ENCODE results near the gene RYR2.

Gene RYR2

DNA sequence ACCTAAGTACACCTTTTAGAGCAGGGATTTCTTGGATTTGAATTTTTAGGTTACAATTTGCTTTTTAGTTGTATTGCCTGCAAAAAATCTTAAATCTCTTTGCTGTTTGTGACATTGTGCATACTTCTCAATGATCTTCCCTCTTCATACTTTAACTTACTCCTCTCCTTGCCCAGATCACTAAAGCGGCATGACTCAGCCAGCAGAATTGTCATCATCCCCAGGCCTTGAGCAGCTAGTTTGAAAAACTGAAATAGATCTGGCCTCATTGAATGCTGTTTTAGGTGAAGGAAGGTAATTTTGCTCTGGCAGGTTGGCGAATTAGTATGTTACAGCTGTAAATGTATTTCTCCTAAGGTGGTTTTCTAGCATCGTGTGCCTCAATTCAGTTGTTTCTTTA, 145.9 kb downstream of the RYR2 start:
- DNase-seq (ENCODE audit: low read depth in 2 of 2, low spot score in 1 of 2) = no peak

DNA sequence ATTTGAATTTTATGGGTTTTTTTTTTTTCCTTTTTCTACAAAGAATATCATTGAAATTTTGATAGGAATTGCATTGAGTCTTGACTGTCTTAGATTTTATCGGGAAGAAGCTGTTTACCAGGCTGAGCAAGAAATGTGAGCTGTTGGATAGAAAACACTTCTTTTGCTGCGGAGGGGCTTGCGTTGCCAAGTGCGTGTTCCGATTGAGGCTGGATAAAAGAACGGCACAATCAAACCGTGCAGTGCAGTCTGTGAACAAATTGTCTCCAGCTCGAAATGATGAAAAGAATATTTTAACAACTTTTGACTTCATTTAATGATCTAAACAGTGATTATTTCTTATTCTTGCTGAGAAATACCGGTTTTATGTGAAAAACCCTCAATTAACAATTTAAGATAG, 149.4 kb downstream of the RYR2 start:
- DNase-seq (ENCODE audit: low read depth in 2 of 2, low spot score in 1 of 2) = no peak

DNA sequence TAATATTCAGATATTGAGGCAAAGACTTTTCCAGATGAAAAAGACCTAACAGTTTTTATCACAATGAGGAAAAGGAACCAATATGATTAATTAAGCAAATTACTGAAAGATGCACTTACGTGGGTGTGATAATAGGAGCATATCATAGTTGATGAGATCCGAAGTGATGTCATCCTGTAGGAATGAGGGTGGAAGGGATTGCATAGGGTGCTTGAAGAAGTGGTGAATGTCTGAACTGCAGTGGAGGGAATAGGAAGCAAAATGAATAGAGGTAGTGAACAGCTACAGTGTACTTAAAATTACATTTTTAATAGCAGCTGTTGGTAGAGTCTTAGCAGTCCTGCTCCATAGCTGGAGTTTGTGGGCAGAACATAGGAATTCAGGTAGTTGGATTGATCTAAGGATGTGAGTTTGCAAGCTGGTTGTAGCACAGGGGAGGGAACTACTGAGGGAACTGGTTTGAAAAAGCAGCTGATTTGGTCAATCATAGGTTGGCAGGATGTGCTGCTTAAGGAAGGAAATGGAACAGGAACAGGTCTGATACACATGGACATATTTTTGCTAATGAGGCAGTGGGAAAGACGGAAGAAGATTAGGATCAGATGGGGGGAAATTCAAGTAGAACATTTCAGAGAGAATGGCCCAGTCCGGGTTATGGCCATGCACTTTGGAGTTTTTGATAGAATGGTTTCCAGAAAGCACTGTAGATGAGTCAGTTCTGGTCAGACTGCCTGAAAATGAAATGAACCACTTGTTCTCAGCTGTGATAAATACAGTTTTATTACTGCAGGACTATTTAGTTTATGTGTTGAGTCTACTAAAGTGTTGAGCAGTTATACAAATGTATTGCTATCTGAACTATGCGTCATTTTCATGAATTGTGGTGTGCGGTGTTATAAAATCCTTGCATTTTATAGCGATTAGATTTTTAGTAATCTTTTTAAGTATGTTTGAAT, 155.8 kb downstream of the RYR2 start:
- DNase-seq (ENCODE audit: low read depth in 2 of 2, low spot score in 1 of 2) = no peak

DNA sequence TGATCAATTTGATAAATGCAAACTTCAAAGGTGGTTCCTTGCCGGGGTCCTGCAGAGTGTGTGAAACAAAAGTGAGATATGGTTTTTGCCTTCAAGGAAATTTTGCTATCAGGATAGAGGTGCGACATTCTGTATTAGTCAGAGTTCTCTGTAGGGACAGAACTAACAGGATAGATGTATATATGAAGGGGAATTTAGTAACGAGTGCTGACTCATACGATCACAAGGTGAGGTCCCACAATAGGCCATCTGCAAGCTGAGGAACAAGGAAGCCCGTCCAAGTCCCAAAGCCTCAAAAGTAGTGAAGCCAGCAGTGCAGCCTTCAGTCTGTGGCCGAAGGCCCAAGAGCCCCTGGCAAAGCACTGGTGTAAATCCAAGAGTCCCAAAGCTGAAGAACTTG, 157.0 kb downstream of the RYR2 start:
- DNase-seq (ENCODE audit: low read depth in 2 of 2, low spot score in 1 of 2) = no peak

- no peak for DNase-seq (ENCODE audit: low read depth in 2 of 2, low spot score in 1 of 2)
Observed at GRCh38 chr1:237201155-237201554, 159.2 kb downstream of the RYR2 start.

GRCh38 chr1:237204841-237205240, 162.9 kb downstream of the RYR2 start:
- no peak for DNase-seq (ENCODE audit: low read depth in 2 of 2, low spot score in 1 of 2)

- no peak for DNase-seq (ENCODE audit: low read depth in 2 of 2, low spot score in 1 of 2)
Observed at GRCh38 chr1:237205400-237206064, 163.5 kb downstream of the RYR2 start.

DNA sequence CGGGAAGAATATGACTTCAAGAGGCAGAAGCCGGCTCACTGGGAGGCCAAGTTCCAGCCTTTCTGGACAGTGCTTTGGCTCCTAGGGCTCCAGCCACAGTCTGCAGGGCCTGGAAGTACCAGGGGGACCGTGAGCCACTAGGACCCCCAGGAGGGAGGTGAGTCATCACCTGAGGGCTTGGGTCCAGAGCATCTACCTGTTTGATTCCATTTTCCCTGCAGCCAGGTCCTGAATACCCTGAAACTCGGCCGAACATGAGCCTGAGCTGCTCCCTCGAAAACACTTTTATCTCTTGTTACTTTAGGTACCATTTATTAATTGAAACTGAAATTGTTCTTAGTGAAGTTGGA, 164.1 kb downstream of the RYR2 start:
- DNase-seq (ENCODE audit: low read depth in 2 of 2, low spot score in 1 of 2) = no peak

DNA sequence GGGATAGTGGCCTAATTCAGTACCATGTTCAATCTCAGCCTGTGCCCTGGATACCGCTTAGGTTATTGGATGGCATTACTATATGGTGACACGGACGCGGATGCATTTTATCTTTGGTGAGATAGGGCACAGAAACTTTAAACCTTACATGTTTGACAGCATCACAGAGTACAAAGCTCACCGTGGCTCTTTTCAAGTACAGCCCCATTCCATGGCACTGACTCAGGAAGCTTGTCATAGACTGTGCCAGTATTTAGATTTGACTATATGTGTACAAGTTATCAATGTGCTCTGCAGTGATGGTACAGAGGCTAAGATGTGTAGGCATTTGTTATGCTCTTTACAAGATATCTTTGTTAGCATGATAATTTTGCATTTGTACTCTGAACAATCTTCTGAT, 169.0 kb downstream of the RYR2 start:
- DNase-seq (ENCODE audit: low read depth in 2 of 2, low spot score in 1 of 2) = no peak

DNA sequence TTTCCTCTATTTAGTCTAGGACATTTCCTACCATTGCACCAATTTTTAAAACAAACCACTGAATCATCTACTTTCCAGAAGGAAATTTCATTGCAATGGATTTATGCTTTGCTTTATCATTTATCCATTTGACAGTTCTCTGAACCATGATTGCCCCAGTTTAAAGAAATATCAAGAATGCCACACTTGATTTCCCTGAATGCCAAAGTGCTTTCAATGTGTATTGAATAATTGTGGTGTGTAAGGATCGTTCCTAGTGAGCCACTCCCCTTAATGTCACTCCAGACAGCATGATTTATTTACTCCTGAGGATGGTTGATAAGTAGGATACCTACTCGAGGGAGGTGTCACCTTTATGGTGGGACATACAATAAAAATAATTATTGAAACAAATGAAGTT, 169.6 kb downstream of the RYR2 start:
- no peak for DNase-seq (ENCODE audit: low read depth in 2 of 2, low spot score in 1 of 2)

- DNase-seq (ENCODE audit: low read depth in 2 of 2, low spot score in 1 of 2) = no peak
Observed at GRCh38 chr1:237219751-237220642, 178.0 kb downstream of the RYR2 start.

- DNase-seq (ENCODE audit: low read depth in 2 of 2, low spot score in 1 of 2) = no peak
Observed at GRCh38 chr1:237223419-237223818, 181.4 kb downstream of the RYR2 start.

- no peak for DNase-seq (ENCODE audit: low read depth in 2 of 2, low spot score in 1 of 2)
Observed at GRCh38 chr1:237226177-237226944, 184.4 kb downstream of the RYR2 start.

DNA sequence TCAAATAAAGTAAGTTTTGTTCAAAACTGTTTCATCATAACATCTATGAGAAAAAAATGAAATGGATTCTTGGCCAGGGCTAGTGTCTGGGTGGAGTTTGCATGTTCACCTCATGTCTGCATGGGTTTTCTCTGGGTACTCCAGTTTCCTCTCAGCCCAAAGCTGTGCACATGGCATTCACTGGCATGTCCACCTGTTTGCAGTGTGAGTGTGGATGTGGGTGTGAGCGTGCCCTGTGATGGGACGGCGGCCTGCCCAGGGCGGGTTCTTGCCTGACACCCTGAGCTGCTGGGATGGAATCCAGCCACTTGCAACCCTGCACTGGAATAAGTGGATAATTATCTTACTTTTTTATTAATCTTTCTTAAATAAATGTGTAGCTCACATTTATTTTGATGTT, 185.5 kb downstream of the RYR2 start:
- DNase-seq (ENCODE audit: low read depth in 2 of 2, low spot score in 1 of 2) = no peak

GRCh38 chr1:237228421-237228820, 186.4 kb downstream of the RYR2 start:
- DNase-seq (ENCODE audit: low read depth in 2 of 2, low spot score in 1 of 2) = no peak

DNA sequence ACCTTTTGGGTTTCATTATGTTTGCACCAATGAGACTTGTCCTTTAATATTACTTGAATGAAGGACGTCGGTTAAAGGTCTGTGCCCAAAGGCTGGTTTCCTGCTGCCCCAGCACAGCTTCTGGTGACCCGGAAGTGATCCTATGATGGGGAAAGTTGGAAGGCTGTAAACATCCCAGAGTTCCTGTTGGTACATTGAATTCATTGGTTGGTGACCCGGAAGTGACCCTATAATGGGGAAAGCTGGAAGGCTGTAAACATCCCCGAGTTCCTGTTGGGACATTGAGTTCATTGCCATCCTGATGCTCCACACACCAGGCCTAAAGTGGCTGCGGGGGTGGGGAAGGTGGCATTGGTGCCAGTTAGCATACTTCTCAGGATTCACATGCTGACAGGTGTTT, 187.3 kb downstream of the RYR2 start:
- no peak for DNase-seq (ENCODE audit: low read depth in 2 of 2, low spot score in 1 of 2)

GRCh38 chr1:237232501-237232900, 190.5 kb downstream of the RYR2 start:
- no peak for DNase-seq (ENCODE audit: low read depth in 2 of 2, low spot score in 1 of 2)

GRCh38 chr1:237235091-237235490, 193.1 kb downstream of the RYR2 start:
- DNase-seq (ENCODE audit: low read depth in 2 of 2, low spot score in 1 of 2) = no peak

DNA sequence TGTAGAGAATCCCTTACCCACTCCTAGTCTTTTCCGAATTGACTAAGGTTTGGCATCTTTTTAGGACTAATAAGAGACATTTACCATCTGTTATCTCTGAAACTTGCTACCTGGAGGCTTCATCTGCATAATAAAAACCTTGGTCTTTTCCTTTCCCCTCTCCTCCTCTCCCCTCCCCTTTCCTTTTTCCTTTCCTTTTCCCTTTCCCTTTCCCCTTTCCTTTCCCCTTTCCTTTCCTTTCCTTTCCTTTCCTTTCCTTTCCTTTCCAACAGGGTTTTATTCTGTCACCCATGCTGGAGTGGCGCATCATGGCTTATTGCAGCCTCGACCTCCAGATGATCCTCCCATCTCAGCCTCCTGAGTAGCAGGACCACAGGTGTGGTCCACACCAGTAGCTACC, 195.7 kb downstream of the RYR2 start:
- DNase-seq (ENCODE audit: low read depth in 2 of 2, low spot score in 1 of 2) = no peak

DNA sequence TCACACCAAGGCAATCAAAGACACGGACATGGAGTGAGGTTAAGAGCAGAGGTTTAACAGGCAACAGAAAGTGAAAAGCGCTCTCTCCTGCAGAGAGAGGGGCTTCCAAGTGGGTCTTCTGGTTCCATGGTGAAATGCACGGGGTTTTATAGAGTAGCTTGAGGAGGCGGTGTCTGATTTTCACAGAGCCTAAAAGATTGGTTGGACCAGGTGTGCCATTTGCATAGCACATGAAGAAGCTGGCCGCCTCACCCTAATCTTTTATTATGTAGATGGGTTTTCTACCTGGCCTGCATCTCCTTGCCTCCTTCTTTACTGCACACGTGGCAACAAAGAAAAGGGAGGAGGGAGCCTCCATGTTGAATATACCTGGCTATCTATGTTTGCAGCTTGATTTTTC, 197.3 kb downstream of the RYR2 start:
- no peak for DNase-seq (ENCODE audit: low read depth in 2 of 2, low spot score in 1 of 2)

GRCh38 chr1:237241038-237241437, 199.1 kb downstream of the RYR2 start:
- DNase-seq (ENCODE audit: low read depth in 2 of 2, low spot score in 1 of 2) = no peak
